Fibroblast of the conjunctiva (primary cell): ENCODE measurements around the gene FYCO1.

Experiments
- DNase-seq: peaks from one replicate; pipeline ENCODE4 v3.0.0-alpha.2; 2010; ENCODE audit warnings: low read depth

FYCO1 gene

GRCh38 chr3:45915059-45915439 lies 80.6 kb downstream of the FYCO1 start:
- DNase-seq = no peak

DNA sequence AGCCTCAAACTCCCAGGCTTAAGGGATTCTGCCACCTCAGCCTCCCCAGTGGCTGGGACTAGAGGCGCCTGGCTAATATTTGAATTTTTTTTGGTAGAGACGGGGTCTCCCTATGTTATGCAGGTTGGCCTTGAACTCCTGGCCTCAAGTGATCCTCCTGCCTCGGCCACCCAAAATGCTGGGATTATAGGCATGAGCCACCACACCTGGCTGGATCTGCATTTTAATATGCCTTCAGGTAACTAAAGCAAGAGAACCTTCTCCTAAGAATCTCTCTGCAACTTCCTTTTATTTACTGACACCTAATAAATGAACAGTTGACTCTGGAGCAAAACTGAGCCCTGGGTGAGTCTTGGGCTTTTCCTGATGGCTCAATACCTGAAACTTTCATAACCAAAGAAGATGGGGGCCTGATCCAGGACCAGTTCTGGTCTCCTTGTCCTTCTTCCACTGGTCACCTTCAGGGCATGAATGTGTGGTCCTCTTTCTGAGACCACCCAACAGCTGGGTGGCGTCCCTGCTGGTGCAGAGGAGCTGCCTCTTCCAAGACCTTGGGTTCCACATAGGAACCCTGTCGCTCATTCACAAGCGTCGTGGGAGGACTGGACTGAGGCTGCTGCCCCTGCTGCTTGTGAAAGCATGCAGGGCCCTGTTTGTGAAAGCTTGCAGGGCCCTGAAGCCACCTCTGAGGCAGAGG lies 81.1 kb downstream of the FYCO1 start:
- no peak for DNase-seq

DNA sequence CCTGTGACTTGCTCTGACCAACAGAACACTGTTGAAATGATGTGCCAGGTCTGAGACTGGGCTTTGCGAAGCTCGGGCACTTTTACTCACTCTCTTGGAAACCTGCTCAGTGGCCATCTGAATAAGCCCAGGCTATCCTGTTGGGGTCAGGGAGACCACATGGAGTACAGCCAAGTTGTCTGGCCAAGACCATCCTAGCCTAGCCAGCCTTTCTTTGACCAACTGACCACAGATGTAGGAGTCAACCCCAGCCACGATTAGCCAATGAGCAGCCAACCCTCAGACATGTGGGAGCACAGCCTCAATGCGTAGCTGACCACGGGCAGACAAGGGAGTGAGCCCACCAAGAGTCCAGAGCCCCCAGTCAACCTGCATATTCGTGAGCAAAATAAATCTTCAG lies 83.2 kb downstream of the FYCO1 start:
- DNase-seq = no peak

DNA sequence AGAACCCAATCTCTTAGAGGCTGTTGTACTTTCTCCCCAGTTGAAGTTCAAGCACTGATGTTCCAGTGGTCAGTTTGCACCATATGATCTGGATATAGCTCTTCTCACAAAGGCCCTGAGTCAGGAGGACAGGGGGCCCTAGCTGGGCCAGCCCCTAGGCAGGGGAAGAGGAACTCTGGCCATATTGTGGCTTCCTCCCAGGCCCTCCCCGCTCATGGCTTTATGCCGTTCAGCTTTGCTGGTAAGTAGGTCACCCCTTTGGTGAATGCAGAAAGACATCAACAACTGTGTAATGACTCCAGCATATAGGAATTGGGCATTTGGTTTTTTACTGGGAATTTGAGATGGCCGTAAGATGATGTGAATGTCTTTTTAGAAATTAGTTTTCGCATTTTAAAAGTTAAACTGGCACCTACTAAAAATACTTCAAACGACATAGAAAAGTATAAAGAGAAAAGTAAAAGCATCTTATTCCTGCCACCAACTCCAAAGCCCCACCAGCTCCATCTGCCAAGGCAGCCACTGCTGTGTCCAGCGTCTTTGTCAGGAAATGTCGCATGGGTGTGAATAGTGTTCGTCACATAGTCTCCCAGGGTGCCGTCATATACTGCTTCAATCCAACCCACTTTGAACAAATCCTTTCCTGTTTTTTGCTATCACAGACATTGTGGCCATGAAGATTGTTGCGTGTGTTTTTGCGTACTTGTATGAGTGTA lies 84.0 kb downstream of the FYCO1 start:
- no peak for DNase-seq

- no peak for DNase-seq
These were observed 84.7 kb downstream of the FYCO1 start for GRCh38 chr3:45910892-45911291.

DNA sequence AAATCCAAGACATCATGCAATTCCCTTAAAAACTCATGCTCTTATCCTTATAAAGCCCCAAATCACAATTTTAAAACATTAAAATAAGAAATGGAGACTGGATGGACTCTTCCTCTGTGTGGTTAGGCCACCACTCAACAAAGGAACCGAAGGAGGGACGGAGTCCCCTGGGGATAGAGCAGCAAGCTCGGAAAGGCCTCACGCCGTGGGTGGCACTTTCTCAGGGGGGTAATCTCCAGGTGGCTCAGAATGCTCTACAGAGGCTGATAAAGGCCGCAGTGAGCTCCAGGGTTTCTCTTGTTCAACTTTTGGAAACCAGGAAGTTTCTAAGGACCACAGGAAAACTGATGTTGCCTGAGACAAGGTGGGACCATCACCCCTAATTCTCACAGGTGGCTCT lies 86.1 kb downstream of the FYCO1 start:
- DNase-seq = no peak

DNA sequence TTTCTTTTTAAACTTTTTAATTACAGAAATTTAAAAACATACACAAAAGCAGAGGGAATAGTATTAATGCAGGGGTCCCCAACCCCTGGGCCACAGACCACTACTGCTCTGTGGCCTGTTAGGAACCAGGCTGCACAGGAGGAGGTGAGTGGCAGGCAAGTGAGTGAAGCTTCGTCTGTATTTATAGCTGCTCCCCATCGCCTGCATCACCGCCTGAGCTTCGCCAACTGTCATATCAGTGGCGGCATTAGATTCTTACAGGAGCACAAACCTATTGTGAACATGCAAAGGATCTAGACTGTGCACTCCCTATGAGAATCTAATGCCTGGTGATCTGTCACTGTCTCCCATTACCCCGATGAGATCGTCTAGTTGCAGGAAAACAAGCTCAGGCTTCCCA lies 86.9 kb downstream of the FYCO1 start:
- no peak for DNase-seq

- no peak for DNase-seq
These were observed 87.6 kb downstream of the FYCO1 start for GRCh38 chr3:45907769-45908705.

DNA sequence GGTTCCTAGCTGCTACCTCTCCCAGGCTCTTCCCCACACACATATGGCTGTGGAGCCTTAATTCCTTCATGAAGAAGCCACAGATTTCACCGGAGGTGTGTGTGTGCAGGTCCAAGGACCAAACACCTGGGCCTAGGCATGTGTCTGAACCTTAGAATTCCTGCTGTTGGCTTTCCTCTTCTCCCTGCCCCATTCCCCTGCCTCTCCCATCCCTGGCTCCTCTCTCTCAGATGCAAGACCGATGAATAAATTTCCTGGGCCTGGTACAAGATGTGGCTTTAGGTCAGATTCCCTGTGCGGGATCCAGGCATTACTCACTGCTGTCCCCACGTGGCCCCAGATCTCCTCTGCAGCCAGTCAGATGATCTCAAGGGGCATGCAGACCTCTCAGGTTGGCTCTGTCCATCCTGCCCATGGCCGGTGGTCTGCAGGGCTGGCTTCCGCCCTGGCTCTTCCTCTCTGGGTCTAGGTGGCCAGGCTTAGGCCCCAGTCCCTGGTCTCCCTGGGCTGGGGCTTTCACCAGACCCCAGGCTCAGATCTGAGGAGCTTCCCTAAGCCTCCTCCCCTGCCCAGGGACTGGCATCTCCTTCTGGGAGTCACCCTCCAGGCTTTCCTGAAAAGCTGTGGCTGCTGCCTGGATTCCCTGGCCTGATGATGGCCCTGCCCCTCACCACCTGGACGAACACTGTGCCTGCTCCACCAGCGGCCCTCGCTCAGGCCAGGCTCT lies 88.8 kb downstream of the FYCO1 start:
- DNase-seq = no peak

GRCh38 chr3:45905755-45906154 lies 89.9 kb downstream of the FYCO1 start:
- DNase-seq = no peak

- DNase-seq = no peak
These were observed 90.7 kb downstream of the FYCO1 start for GRCh38 chr3:45904931-45905330.

DNA sequence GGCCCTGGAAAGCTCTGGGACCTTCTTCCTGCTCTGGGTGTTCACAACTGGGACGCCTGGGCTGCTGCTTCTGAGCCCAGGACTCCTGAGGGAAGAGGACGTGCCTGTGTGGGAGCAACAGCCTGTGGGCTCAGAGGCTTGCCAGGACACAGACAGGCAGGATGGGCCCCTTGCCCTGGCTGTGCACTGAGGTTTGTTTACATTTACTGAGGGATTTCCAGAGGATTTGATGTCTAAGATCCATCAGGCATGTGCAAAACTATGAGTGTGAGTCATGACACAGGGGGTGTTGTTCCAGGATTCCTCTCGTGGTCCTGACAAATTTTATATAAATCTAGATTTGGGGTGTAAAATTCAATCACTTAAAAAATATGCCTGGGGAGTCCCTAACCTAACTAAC lies 98.7 kb downstream of the FYCO1 start:
- DNase-seq = peak; percentile 4

GRCh38 chr3:45895686-45896468 lies 99.7 kb downstream of the FYCO1 start:
- DNase-seq = no peak

DNA sequence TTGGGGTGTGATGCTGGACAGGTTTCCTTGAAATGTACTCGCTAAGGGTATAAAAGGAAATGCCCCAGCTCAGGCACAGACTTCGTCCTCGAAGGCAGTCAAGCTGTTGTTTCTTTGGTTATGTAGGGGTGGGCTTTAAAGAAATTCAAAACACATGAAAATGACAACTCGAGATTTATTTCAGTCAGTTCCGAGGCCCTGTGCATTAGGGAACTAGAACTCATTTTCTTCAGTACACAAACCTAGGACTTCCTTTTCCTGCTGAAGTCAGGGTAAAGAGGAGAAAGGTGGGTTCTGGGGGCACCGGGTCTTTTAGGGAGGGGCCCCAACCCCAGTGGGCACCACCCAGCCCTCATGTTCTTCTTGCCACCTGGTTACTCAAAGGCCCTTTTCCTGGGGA lies 101.6 kb downstream of the FYCO1 start:
- DNase-seq = no peak

DNA sequence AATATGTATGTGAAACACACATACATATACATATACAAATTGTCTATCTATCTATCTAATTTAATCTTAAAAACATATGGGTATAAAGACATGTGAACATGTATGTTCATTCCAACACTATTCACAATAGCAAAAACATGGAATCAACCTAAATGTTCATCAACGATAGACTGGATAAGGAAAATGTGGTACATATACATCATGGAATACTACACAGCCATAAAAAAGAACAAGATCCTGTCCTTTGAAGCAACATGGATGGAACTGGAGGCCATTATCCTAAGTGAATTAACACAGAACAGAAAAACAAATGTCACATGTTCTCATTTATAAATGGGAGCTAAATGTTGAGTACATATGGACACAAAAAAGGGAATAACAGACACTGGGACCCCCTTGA lies 103.5 kb downstream of the FYCO1 start:
- DNase-seq = no peak

- DNase-seq = no peak
These were observed 105.2 kb downstream of the FYCO1 start for GRCh38 chr3:45890405-45890804.

- DNase-seq = no peak
These were observed 106.3 kb downstream of the FYCO1 start for GRCh38 chr3:45889337-45889736.

- no peak for DNase-seq
These were observed 107.7 kb downstream of the FYCO1 start for GRCh38 chr3:45887759-45888511.

GRCh38 chr3:45887285-45887684 lies 108.3 kb downstream of the FYCO1 start:
- no peak for DNase-seq

DNA sequence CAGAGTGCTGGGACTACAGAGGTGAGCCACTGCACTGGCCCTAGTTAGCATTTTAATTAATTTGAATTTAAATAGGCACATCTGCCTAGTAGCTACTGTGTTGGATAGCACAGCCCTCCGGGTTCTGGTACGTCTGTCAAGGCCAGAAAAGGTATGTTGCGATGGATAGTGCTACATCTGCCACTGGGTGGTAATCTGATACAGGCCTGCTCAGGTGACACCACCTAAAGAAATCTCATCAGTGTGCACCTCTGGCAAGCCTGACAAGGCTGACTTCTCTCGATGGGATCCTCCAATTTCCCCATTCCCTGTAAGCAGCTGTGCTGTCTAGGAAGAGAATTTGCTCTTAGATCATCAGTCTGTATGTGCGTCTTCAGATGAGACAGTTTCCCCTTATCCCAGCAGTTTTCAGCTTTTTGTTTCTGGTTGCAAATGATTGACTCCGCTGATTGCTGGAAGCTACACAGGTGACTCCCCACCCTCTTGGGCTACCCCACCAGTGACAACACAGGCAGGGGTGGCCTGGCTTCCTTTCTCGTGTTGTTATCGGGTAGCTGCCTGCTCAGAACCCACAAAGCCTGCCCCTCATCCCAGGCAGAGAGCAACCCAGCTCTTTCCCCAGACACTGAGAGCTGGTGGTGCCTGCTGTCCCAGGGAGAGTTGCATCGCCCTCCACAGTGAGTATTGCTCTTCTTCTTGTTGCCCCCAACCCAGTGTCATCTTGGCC lies 109.5 kb downstream of the FYCO1 start, which contains the start of gene CCR9:
CCR9 (plus strand) TSS at position 565 of the 727 bp plus-strand sequence. CDS start 8,391 bp downstream, outside the sequence.
- no peak for DNase-seq
